SK-N-DZ (cell line): ENCODE data around the gene MGAT5.

Source experiments
- DNase-seq: peaks from one replicate; pipeline ENCODE4 v3.0.0-alpha.2; 2015; ENCODE audit warnings: low spot score

MGAT5 gene

GRCh38 chr2:134416018-134416417, 162.1 kb downstream of the MGAT5 start:
- DNase-seq: no peak

DNA sequence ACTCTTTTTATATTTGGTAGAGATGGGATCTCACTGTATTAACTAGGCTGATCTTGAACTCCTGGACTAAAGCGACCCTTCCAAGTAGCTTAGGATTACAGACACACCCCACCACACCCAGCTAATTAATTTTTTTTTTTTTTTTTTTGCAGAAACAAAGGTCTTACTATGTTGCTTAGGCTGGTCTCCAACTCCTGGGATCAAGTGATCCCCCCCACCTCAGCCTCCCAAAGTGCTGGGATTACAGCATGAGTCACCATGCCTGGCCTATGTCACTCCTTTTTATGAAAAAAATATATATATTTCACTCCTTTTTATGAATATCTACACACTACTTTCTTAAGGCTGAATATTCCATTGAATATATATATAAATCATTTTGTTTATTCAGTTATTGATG, 162.8 kb downstream of the MGAT5 start:
- DNase-seq: no peak

GRCh38 chr2:134417968-134418582, 164.2 kb downstream of the MGAT5 start:
- DNase-seq: no peak

GRCh38 chr2:134420259-134420658, 166.4 kb downstream of the MGAT5 start:
- no peak for DNase-seq

DNA sequence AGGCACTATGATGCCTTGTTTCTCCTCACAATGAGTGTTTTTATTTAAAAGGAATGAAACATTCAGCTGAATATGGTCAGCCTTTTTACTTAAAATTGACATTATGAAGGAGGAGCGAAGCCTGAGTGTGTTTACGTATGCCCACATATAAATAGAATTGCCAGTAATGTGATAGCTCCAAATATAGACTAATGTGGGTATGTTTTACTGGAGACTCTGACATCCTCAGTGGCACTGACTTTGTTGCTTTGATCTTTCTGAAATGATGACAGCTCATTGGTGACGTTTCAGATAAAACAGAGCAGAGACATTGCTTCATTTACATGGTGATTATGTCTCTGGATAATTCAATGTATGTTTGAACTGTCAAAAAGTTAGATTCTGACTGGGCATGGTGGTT, 167.0 kb downstream of the MGAT5 start:
- no peak for DNase-seq

- DNase-seq: no peak
Measured at GRCh38 chr2:134421556-134422328, 167.9 kb downstream of the MGAT5 start.

DNA sequence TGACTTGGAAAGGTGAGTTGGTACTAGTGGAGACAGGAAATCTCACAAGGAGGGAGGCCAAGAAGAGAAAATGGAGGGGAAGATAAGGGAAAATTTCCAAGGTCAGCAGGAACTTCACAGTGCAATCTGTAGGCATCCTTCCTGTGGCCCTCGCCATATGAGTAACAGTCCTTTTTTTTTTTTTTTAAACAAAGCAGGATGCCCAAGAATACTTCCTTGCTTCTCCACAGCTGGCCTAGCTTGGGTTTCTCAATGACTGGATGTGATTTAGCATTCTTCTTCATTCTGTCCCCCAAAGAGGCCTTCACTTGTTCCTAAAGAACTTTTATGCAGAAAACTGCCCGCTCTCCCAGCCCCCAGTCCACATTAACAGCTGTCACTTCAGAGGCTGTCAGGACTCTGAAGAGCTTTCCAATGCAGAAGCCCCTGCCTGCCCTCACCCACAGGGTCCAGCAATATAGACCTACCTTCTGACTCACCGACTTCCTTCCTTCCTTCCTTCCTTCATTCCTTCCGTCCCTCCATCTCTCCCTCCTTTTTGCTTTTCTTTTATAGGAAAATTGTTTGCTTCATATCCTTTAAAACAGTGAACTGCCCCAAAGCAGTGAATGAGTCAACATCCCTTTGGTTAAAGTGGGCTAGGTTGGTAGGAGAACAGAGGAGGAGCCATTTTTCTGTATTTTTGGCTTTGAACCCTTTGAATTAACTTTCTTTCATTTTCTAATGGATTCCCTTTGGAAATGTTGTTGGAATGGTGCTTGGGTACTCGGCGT, 172.0 kb downstream of the MGAT5 start:
- DNase-seq: no peak

GRCh38 chr2:134426721-134427120, 172.8 kb downstream of the MGAT5 start:
- DNase-seq: no peak

GRCh38 chr2:134429886-134430285, 176.0 kb downstream of the MGAT5 start:
- no peak for DNase-seq

GRCh38 chr2:134431838-134432434, 178.1 kb downstream of the MGAT5 start:
- DNase-seq: no peak

- DNase-seq: no peak
Measured at GRCh38 chr2:134432435-134432883, 178.6 kb downstream of the MGAT5 start.

GRCh38 chr2:134433469-134433868, 179.6 kb downstream of the MGAT5 start:
- no peak for DNase-seq

DNA sequence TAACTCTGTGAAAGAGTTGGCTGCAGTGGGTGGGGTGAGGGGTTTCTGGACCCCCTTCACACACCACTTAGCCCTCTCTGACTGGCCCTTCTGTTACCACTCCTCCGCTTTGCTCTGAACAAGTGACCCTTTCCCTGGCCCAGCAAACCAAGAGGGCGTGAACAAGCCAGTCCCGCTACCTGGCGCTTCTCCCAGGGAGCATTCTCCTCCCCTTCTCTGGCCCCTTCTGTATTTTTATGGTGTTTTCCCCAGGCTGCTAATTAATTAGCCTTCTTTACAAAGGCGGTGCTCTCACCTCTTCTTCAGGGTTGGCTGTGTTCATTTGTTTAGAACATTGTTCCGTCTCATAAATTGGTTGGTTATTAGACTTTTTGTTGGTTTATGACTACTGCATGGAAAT, 180.1 kb downstream of the MGAT5 start:
- no peak for DNase-seq

- DNase-seq: no peak
Measured at GRCh38 chr2:134435505-134435904, 181.6 kb downstream of the MGAT5 start.

- no peak for DNase-seq
Measured at GRCh38 chr2:134435936-134436335, 182.1 kb downstream of the MGAT5 start.

GRCh38 chr2:134436706-134437105, 182.8 kb downstream of the MGAT5 start:
- DNase-seq: no peak

- DNase-seq: no peak
Measured at GRCh38 chr2:134438371-134438770, 184.5 kb downstream of the MGAT5 start.

- no peak for DNase-seq
Measured at GRCh38 chr2:134440336-134440909, 186.6 kb downstream of the MGAT5 start.

- DNase-seq: no peak
Measured at GRCh38 chr2:134441153-134441863, 187.4 kb downstream of the MGAT5 start.

DNA sequence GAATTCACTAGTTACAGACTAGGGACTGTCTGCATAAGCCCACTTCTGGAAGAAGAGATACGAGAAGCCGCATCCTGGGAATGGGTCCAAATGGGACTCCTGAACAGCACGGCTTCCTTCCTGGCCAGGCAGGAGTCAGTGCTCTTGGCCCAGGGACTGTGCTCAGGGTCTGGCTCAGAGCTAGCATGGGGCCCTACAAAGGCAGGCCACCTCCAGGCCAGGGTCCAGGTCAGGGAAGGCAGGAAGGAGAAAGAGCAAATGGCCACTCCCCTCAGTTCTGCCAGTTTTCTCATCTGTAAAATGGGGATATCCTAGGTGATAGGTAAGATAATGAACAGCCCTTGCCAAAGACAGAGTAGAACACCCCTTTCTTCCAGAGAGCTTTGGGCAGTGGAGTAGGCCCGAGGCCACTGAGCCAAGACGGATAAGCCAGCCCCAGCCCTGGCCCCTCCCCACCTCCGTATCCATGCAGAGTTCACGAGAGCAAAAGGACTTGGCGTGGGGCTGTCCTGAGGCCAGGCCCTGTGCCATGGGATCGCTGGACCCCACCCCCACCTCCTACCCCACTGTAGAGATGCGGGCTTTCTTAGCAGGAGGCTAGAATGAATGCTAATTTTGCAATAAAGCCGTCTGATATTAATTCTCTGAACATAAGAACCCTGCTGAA, 190.1 kb downstream of the MGAT5 start:
- no peak for DNase-seq

DNA sequence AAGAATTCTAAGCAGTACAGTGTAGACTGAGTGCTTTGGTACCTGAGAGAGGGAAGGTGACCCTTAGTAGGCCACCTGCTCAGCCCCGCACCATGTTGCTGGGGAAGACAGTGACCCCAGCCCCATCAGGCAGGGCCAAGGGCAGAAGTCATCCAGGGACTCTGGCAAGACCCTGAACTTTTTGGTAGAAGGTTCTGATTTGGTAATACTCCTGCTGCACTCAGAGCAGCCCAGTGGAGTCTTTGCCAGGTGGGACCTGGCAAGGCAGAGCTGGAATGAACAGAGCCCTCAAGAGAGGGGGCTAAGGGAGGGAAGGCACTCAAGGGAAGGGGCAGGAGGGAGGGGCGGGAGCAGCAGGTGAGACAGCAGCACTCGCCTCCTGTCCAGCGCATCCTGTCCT, 191.2 kb downstream of the MGAT5 start:
- DNase-seq: no peak
